Body of pancreas (tissue), 4 donors: Measurements from ENCODE around the gene FOXP1.

Source experiments
- POLR2A ChIP-seq, 3 donors: fragments of 450-650 bp; IDR thresholded peaks; one replicate each; pipeline ENCODE4 v1.6.1; 2016; ENCODE audit warnings: antibody characterized with exemption in 3 of 3, mild to moderate bottlenecking in 2 of 3
- TF ChIP-seq, protein P1 (sequence below), 7 experiments: fragments of 450-650 bp in 4 of 7; fragments of 200-600 bp in 3 of 7; sonication (generic) in 3 of 7; IDR thresholded peaks; one replicate each; pipeline ENCODE4 v1.5.1; 2016 to 2019; ENCODE audit warnings: antibody characterized with exemption in 7 of 7

DNA sequence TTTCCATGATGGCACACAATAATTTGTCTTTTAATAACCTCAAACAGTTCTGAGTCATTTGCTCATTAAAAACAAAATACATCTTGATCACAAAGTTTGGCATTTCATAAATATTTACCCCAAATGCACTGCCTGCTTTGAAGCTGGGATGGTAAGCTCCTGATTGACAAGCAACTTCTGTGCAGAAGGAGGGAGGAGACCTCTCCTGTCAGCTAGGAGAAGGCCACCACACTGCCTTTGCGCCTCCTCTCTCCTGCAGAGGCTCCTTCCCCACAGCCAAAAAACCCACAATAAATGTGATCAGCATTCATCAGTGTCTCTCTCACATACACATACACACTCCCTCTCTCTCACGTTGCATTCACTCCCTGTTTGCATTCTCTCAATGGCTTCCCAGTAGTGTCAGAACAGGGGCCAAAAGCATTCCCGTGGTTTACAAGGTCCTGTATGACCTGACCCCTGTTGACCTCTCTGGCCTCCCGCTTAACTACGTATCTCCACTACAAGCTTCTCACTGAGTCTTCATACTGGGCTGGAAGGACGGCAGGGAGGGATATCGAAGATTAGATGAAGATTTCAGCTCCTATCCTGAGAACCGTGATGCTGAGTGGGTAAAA lies 216.4 kb downstream of the FOXP1 start:
- TF ChIP-seq, protein P1, sequence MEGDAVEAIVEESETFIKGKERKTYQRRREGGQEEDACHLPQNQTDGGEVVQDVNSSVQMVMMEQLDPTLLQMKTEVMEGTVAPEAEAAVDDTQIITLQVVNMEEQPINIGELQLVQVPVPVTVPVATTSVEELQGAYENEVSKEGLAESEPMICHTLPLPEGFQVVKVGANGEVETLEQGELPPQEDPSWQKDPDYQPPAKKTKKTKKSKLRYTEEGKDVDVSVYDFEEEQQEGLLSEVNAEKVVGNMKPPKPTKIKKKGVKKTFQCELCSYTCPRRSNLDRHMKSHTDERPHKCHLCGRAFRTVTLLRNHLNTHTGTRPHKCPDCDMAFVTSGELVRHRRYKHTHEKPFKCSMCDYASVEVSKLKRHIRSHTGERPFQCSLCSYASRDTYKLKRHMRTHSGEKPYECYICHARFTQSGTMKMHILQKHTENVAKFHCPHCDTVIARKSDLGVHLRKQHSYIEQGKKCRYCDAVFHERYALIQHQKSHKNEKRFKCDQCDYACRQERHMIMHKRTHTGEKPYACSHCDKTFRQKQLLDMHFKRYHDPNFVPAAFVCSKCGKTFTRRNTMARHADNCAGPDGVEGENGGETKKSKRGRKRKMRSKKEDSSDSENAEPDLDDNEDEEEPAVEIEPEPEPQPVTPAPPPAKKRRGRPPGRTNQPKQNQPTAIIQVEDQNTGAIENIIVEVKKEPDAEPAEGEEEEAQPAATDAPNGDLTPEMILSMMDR (IDR thresholded peaks at IDR 0.05), result no peak
- no peak for TF ChIP-seq POLR2A (IDR thresholded peaks at IDR 0.05)
